ENCODE measurements around the gene TTN. TPM values are rescaled to one million over a fixed set of nuclear protein-coding genes. Genes with fewer than 3 reads are reported as not detected.

The TTN gene
- total and polyA plus RNA-seq, 2 donors (not counting 1 experiment from before 2014, with no cell fraction given), result 1.7 to 46.4 TPM

- intact Hi-C loops (cut with micrococcal nuclease), result loop anchor here (1.0 to 2.0 kb wide), 3 partner anchors 26 to 64 kb away; partner anchors contain the start of genes PJVK and PRKRA
- no CpG with 5 or more reads among the region's 3 CpGs for WGBS (ENCODE audit: insufficient coverage)
- ChIA-PET POLR2A (no interaction called here), CTCF (no interaction called here)
- H3K27ac ChIP-seq (ENCODE audit: low read length in 2 of 2), result peak overlapping the region; percentile 86 to 90
- H2AFZ ChIP-seq (ENCODE audit: insufficient read depth, low read depth, low read length, poor library complexity, severe bottlenecking), result peak overlapping the region; percentile 93
- no peak for TF ChIP-seq EZH2 (IDR thresholded peaks at IDR 0.05; ENCODE audit: borderline replicate concordance, insufficient read depth, low read depth, low read length, poor library complexity, severe bottlenecking)
- TF ChIP-seq CTCF (IDR thresholded peaks at IDR 0.05), result no peak
- peak overlapping the region; percentile 94 for H3K4me2 ChIP-seq (replicated peaks; ENCODE audit: low read depth, low read length, poor library complexity, severe bottlenecking)
- H4K20me1 ChIP-seq (ENCODE audit: control insufficient read depth, insufficient read depth, low read length, poor library complexity, severe bottlenecking), result peaks cover 15% of the 10 kb centered on the region
- H3K79me2 ChIP-seq (ENCODE audit: control insufficient read depth, insufficient read depth, low read length), result peaks cover 20% of the 10 kb centered on the region
- no peaks in the 10 kb centered on the region for H3K36me3 ChIP-seq (replicated peaks in 1 of 2; ENCODE audit: control extremely low read depth in 1 of 2, control insufficient read depth in 1 of 2, extremely low read depth in 1 of 2, insufficient read depth in 2 of 2, low read length in 1 of 2)
- peaks cover 30 to 32% of the 10 kb centered on the region in 2 donors for H3K4me1 ChIP-seq (ENCODE audit: control insufficient read depth in 2 of 2, insufficient read depth in 2 of 2, low read length in 2 of 2)
- H3K27me3 ChIP-seq (replicated peaks in 1 of 4; ENCODE audit: control extremely low read depth in 1 of 4, control insufficient read depth in 3 of 4, insufficient read depth in 4 of 4, low read length in 3 of 4), result no peaks in the 10 kb centered on the region
- H3K4me1 Mint-ChIP-seq, result peaks cover 35% of the 10 kb centered on the region
- peak overlapping the region; percentile 98 for H3K4me3 Mint-ChIP-seq
- H3K27me3 Mint-ChIP-seq, result no peaks in the 10 kb centered on the region
- peak overlapping the region; percentile 92 for H3K9ac ChIP-seq (ENCODE audit: low read length)
- H3K4me3 ChIP-seq (ENCODE audit: control extremely low read depth in 1 of 5, extremely low read depth in 1 of 5, insufficient read depth in 1 of 5, low read depth in 2 of 5, low read length in 4 of 5), result peak overlapping the region; percentile 76 to 100 (median 98)
- ATAC-seq (ENCODE audit: low read depth) (no peak), DNase-seq (no peak)
- H3K27ac Mint-ChIP-seq, result no peak overlapping the region
- no peaks in the 10 kb centered on the region for H3K9me3 Mint-ChIP-seq (ENCODE audit: insufficient read depth)
- no peaks in the 10 kb centered on the region for H3K9me3 ChIP-seq (ENCODE audit: control extremely low read depth in 1 of 3, control insufficient read depth in 2 of 3, insufficient read depth in 1 of 3, low read length in 2 of 3)
Observed at GRCh38 chr2:178477443-178478129, 329.6 kb downstream of the TTN start.

- no peaks in the 10 kb centered on the region for H3K9me3 ChIP-seq (ENCODE audit: control extremely low read depth in 1 of 3, control insufficient read depth in 2 of 3, insufficient read depth in 1 of 3, low read length in 2 of 3)
- no peak overlapping the region for H2AFZ ChIP-seq (ENCODE audit: insufficient read depth, low read depth, low read length, poor library complexity, severe bottlenecking)
- TF ChIP-seq EZH2 (IDR thresholded peaks at IDR 0.05; ENCODE audit: borderline replicate concordance, insufficient read depth, low read depth, low read length, poor library complexity, severe bottlenecking) (no peak), CTCF (IDR thresholded peaks at IDR 0.05) (no peak)
- ATAC-seq (ENCODE audit: low read depth), result no peak
- POLR2A ChIA-PET, result no interaction called here
- intact Hi-C loops (cut with micrococcal nuclease), result no loop called here
- H3K36me3 ChIP-seq (replicated peaks in 1 of 2; ENCODE audit: control extremely low read depth in 1 of 2, control insufficient read depth in 1 of 2, extremely low read depth in 1 of 2, insufficient read depth in 2 of 2, low read length in 1 of 2), result no peaks in the 10 kb centered on the region
- no peak overlapping the region for H3K9ac ChIP-seq (ENCODE audit: low read length)
- no peak overlapping the region for H3K27ac Mint-ChIP-seq
- peaks cover 9% of the 10 kb centered on the region for H3K79me2 ChIP-seq (ENCODE audit: control insufficient read depth, insufficient read depth, low read length)
- no peak overlapping the region for H3K27ac ChIP-seq (ENCODE audit: low read length in 2 of 2)
- no peak overlapping the region for H3K4me3 ChIP-seq (ENCODE audit: control extremely low read depth in 1 of 5, extremely low read depth in 1 of 5, insufficient read depth in 1 of 5, low read depth in 2 of 5, low read length in 4 of 5)
- CTCF ChIA-PET, result no interaction called here
- H3K27me3 ChIP-seq (replicated peaks in 1 of 4; ENCODE audit: control extremely low read depth in 1 of 4, control insufficient read depth in 3 of 4, insufficient read depth in 4 of 4, low read length in 3 of 4), result no peaks in the 10 kb centered on the region
- H3K4me3 Mint-ChIP-seq, result no peak overlapping the region
- peaks cover 19 to 22% of the 10 kb centered on the region in 2 donors for H3K4me1 ChIP-seq (ENCODE audit: control insufficient read depth in 2 of 2, insufficient read depth in 2 of 2, low read length in 2 of 2)
- DNase-seq, result no peak
- peaks cover 25% of the 10 kb centered on the region for H3K4me1 Mint-ChIP-seq
- no peak overlapping the region for H3K4me2 ChIP-seq (replicated peaks; ENCODE audit: low read depth, low read length, poor library complexity, severe bottlenecking)
- H4K20me1 ChIP-seq (ENCODE audit: control insufficient read depth, insufficient read depth, low read length, poor library complexity, severe bottlenecking), result peaks cover 5% of the 10 kb centered on the region
- H3K9me3 Mint-ChIP-seq (ENCODE audit: insufficient read depth), result no peaks in the 10 kb centered on the region
- H3K27me3 Mint-ChIP-seq, result no peaks in the 10 kb centered on the region
Observed at GRCh38 chr2:178476477-178476876, 330.7 kb downstream of the TTN start.

All from B cell (primary cell).